Forelimb muscle (tissue), 1 donor: Measurements from ENCODE around the gene TBC1D24. TPM values are rescaled to one million over a fixed set of nuclear protein-coding genes. Genes with fewer than 3 reads are reported as not detected.
A peak's percentile ranks its signal among the peaks of the same experiment; 100 is the strongest.

Experiments
- DNase-seq: peaks from one replicate; pipeline ENCODE4 v3.0.0-alpha.2; 2013; ENCODE audit warnings: low read depth
- polyA plus RNA-seq: library from polyadenylated mRNA; unstranded; fragments of 120-200 nt; gene quantifications from one replicate; pipeline ENCODE4 v1.2.1, GENCODE V29; 2013; ENCODE audit not compliant: insufficient read length

The TBC1D24 gene
- polyA plus RNA-seq, 1 donor: 25.1 TPM

- no peak for DNase-seq
These were observed 23.8 kb downstream of the TBC1D24 start for GRCh38 chr16:2498531-2499253.

GRCh38 chr16:2499454-2499853 lies 24.5 kb downstream of the TBC1D24 start:
- no peak for DNase-seq

- DNase-seq: no peak
These were observed 25.0 kb downstream of the TBC1D24 start for GRCh38 chr16:2499890-2500429.

- no peak for DNase-seq
These were observed 25.5 kb downstream of the TBC1D24 start for GRCh38 chr16:2500430-2500917.

- DNase-seq: peak; percentile 38
These were observed 26.2 kb downstream of the TBC1D24 start for GRCh38 chr16:2500918-2501750.

GRCh38 chr16:2501946-2502895 lies 27.3 kb downstream of the TBC1D24 start:
- no peak for DNase-seq

- DNase-seq: no peak
These were observed 30.8 kb downstream of the TBC1D24 start for GRCh38 chr16:2505695-2506094.

- DNase-seq: no peak
These were observed 32.2 kb downstream of the TBC1D24 start for GRCh38 chr16:2507052-2507659.

GRCh38 chr16:2507665-2508064 lies 32.7 kb downstream of the TBC1D24 start:
- no peak for DNase-seq

GRCh38 chr16:2508722-2509400 lies 33.9 kb downstream of the TBC1D24 start:
- no peak for DNase-seq

- DNase-seq: no peak
These were observed 36.3 kb downstream of the TBC1D24 start for GRCh38 chr16:2511128-2511800.

- no peak for DNase-seq
These were observed 37.2 kb downstream of the TBC1D24 start for GRCh38 chr16:2511996-2512734.

- DNase-seq: no peak
These were observed 37.9 kb downstream of the TBC1D24 start for GRCh38 chr16:2512735-2513404.

GRCh38 chr16:2513405-2514332 lies 38.7 kb downstream of the TBC1D24 start, which contains the start of gene ATP6V0C:
TSS of gene ATP6V0C (plus strand) at chr16:2513952. CDS start at chr16:2514104, 152 bp downstream.
- DNase-seq: peak; percentile 78

GRCh38 chr16:2514333-2515179 lies 39.6 kb downstream of the TBC1D24 start:
- no peak for DNase-seq

GRCh38 chr16:2515180-2515851 lies 40.4 kb downstream of the TBC1D24 start:
- no peak for DNase-seq
